Measurements from ENCODE around the gene PMPCA.
A peak's percentile ranks its signal among the peaks of the same experiment; 100 is the strongest.

Gene PMPCA

DNA sequence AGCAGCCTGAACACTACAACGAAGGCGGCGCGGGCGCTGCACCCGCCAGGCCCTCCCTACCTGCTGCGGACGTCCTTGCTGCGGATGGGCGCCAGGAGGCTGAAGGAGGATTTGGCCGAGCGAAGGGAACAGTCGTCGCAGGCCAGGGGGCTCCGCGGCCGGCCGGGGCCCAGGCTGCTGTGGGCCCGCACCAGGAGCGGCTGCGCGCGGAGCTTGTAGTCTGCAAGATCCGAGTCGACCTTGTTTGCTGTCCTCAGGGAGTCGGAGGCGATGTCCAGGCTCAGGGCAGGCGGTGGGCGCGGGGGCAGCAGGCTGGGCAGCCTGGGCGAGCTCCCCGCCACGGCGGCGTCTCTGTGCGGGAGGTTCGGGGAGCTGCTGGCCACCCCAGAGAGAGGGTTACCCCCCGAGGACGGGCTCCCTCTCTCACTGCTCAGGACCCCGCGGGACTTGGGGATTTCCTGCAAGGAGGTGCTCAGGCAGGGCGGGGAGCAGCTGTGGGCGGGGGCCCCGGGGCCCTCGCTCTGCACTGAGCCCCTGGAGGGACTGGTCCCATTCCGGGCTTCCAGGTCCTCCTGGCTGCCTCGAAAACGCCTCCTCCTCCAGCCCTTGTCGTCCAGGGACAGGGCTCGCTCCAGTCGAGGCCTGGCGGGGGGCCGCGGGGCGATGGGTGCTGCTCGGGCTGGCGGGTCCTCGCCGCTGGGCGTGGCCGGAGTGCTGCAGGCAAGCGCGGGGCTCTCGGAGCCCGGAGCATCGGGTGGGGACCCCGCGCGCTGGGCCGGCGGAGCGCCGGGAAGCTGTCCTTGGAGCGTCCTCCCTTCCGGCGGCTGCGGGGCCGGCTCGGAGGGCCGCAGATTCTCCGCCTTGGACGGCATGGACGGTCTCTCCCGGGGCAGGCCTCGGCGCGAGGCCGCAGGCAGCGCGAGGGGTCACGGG lies 28.4 kb downstream of the PMPCA start:
- peak; percentile 49 for DNase-seq

DNA sequence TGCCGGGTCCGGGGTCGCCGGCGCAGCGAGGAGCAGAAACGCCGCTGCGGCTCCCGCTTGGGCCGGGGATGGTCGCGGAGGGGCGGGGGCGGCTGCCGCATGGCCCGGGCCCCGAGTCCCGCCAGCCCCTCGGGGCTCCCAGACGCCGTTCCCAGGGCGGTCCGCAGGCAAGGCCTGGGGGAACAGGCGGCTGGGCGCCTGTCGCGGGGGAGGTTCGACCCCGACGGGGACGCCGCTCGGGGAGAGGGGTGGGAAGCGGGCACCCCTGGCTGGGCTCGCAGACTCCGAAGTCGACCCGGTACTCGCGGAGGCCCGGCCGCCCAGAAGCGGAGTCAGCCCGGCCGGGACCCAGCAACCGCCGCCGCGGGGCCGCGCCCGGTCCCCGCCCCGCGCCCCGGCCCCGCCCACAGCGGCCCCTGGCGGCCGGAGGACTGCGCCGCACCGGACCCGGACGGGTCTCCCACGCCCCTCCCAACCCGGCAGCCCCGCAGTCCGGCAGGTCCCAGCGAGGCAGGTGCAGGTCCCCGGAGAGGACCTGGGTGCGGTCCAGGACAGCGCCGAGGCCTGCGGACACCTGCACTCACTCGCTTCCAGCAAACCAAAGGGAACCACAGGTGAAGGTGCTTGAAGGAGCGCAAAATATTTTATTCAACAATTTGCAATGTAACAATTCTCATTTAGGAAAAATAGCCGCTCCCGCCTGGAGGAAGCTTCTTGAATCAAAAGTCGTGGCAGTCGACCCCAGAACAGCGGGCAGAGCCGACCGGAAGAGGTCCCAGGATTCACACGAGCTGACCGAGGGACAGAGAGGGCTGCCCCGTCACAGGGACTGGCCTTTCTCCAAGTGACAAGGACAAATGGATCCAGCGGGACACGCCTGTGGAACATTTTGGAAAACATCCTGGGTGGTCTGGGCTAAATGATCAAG lies 29.3 kb downstream of the PMPCA start, which contains the start of gene INPP5E:
INPP5E (minus strand) TSS at position 365 of the 928 bp plus-strand sequence. CDS start 426 bp downstream, outside the sequence.
- peak; percentile 82 for DNase-seq

DNA sequence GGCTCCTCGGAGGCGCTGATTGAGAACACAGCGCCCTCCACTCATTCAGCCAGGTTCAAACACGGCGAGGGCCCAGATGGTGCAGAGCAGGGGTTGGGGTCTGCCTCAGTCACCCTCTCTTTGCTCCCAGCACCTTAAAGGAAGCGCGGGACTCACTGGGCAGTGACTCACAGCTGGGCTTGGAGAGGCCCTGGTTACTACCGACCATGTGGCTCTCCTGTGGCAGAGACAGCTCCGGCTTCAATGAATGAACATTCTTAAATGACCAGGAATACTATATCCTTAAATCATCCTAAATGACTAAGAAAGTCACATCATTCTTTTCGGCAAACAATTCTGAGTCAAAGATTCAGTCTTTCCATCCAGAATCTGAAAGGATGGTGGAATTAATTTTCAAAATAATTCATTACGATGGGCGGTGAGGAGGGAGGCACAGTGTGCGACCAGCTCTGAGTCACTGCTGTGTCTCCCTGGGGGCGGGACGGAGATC lies 30.8 kb downstream of the PMPCA start:
- no peak for DNase-seq

DNA sequence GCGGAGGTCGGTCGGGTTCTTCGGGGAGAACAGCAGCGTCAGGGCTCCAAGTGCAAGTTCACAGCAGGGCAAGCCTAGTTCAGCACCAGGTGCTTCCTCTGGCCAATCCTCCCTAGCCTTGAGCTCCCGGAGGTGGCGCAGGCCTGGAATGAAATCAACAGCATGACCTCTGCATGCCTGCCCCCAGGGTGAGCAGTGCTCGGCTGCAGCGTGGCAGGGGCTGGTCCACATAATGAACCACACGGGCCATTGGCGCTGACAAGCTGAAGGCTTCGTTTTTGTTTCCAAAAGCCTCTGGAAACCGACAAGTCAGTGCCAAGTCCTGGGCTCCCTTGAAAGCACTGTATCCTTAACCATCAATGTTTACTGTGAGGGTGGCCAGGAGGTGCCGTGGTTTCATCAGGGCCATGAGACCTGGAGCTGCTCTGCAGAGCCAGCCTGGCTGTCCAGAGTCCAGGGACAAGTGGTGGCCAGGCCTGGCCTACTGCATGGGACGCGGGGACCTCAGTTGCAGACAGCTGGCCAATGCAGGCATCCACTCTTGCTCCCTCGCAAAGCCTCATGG lies 31.3 kb downstream of the PMPCA start:
- DNase-seq: no peak

DNA sequence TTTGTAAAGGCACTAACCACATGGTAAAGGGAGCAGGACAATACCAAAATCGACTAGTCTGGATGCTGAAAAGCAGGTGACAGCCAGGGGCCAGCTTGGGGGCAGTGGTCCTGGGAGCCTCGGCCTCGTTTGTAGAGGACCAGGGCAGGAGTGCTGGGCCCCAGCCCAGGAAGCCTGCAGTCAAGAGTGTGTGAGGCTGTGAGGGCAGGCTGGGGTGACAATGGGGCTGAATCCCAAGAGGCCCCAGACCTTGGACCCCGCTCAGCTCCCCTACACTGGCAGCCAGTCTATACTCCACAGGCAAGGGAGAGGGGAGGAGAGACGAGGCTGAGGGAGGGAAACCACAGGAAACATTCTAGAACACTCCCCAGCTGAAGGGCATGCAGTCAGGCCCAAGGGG lies 31.8 kb downstream of the PMPCA start:
- no peak for DNase-seq

DNA sequence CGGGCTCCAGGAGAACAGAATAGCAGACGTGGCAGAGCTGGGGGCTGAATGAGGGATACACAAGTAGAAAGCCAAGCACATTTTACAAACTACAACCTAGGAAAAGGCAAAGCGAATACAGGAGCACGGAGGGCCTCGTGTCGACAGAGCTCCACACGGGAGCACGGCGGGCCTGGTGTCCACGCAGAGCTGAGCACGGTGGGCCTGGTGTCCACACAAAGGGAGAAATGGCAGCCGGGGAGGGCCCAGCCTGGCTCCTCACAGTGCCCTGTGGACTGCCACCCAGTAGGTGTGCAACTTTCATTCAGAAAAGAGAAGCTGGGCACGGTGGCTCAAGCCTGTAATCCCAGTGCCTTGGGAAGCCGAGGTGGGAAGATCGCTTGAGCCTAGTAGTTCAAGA lies 32.6 kb downstream of the PMPCA start:
- DNase-seq: no peak

DNA sequence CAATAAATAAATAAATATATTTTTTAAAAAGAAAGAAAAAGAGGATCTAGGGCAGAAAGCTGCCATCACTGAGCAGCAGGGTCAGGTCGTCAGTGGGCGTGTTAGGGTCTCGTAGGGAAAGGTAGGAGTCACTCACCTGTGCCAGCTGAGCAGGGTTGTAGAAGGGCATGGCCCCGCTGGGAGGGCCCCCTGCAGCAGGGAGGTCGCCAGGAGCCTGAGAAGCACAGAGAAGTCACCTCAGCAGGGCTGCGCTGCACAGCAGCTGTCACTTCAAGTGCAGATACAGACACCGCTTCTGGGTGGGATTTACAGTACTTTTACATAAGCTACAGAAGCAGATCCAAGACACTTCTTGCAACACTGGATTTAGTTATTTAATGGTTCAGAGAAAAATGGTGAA lies 33.2 kb downstream of the PMPCA start:
- no peak for DNase-seq

DNA sequence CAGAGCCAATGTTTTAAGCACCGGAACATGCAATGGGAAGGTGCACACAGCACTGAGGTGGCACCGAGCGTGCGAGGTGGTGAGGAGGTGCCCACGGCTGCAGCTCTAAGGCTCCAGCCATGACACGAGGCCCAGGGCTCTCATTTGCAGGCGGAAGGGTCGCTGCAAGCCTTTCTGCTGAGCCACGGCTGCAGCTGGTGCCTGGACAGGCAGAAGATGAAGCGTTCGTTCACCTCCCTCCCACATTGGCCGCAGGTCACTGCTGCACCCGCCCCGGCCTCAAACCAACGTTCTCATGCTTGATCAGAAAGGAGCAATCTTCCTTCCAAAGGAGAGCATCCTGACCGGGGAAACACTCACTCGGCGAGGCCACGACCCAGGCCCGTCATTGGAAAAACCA lies 33.6 kb downstream of the PMPCA start:
- DNase-seq: no peak

DNA sequence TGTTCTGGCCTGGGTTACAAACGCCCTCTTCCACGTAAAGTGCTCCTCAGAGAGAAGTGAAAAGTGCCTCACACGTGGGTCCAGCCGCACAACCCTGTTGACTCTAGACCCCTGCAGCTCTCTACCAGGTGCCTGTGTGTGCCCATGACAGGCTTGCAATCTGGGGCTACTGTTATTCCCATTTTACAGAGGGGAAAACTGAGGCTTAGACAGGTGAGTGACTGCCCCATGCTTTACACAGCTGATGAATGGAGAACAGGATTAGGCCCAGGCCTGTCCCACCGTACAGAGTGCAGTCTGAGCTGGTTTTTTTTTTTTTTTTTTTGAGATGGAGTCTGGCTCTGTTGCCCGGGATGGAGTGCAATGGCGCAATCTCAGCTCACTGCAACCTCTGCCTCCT lies 35.3 kb downstream of the PMPCA start:
- DNase-seq: no peak

DNA sequence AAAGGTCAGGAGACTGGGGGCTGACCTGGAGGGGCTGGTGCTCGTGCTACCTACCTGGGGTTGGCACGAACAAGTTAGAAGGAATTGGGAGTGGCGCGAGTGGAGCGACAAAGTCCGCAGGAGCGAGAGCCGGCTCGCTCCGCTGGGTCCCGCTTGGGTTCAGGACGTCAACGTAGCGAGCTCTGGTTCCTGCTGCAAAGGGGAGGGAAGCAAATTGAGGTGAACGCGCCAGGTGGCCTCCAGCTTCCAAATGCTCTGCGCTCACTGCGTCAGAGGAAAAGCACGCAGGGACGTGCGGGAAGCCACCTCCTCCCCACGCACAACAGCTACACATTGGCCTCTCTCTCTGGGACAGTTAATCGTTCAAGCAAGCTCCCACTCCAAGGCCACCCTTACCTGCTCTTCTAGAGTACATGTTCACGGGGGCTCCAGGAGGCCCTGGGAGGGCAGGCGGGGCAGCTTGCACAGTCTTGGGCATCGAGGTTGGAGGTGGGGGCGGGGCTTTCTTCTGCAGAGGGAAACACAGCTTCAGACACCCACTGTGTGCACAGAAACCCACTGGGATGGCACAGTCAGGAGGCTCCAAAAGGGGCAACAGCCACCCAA lies 36.8 kb downstream of the PMPCA start:
- DNase-seq: no peak

DNA sequence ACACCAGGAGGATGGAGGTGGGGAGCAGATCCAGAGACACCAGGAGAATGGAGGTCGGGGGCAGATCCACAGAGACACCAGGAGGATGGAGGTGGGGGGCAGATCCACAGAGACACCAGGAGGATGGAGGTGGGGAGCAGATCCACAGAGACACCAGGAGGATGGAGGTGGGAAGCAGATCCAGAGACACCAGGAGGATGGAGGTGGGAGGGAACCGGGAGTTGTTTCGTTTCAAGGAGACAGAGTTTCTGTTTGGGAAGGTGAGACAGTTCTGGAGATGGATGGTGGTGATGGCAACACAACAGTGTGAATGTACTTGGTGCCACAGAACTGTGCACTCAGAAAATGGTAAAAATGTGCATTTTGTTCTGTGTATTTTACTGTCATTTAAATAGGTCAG lies 38.2 kb downstream of the PMPCA start:
- no peak for DNase-seq

DNA sequence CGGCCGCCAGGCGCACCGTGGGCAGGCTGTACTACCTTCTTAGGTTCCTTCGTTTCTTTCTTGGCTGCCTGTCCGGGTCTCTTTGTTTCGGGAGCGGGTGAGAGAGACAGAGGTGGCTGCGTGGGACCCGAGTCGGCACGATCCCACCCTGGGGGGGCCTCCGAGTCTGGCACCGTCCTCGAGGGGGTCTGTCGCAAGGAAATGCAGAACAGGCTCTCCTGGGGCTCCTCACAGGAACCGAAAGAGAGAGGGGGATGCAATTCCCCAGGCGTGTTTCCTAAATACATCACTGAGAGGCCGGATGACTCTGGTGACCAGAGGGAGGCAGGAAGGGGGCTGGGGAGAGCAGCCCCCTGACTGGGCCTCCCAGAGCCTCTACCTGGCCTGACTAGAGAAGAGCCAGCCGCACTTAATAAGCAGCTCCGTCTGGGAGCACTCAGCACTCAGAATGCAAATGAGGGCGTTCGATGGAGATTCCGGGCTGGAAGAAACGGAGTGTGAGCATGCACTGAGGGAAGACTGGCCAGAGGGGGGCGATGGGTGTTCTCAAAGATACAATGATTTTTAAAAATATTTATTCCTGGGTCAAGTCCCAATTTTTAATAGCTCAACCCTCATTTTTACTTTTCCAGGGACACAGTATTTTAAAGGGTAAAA lies 40.9 kb downstream of the PMPCA start:
- no peak for DNase-seq

DNA sequence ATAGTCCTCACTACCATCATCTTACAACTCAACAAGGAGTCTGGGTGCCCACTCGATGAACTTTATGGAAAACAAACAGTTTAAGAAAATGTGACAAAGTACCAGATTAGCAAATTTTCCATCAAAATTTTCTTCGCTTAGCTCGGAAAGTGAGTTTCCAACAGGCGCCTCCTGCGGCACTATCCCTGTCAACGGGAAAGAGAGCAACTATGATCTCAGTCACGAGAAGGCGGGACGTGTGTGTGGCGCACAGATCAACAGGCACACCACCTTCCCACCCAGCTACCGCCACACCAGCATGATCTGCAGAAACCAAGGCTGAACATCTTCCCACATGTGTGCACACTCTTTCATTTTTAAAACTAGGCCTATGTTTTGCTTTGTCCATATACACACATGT lies 42.9 kb downstream of the PMPCA start:
- no peak for DNase-seq

DNA sequence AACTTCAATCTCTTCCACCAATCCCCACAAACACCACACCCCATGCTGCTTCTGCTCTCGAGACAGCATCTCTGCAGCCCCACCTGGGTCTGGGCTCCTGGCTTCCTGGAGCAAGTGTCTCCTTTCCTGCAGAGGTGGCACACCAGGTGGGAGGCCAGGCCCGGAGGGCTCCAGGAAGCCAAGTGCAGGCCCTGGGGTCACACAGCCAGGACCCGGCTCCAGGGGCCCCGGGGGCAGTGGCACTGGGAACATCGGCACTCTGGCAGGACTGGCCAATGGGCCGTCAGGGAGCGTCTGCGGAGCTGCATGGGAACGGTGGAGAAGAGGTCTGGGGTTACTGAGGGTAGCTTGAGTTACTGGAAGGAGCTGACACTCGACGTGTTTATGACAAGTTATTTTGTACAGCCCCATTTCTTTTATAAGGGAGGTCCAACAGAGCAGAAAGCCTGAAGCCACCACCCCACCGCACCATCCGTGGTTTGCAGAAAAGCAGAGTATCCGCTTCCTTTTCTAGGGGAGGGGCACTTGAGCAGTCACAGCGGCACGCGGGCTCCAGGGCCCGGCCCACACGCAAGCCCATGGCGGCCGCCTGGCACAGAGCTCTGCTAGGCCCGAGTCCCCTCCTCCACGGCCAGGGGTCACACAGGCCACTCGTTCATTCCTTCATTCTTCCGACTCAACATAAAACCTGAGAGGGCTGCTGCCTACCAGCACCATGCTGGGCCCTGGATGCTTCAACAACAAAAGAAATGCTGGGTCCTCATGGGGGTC lies 43.8 kb downstream of the PMPCA start:
- DNase-seq: no peak

DNA sequence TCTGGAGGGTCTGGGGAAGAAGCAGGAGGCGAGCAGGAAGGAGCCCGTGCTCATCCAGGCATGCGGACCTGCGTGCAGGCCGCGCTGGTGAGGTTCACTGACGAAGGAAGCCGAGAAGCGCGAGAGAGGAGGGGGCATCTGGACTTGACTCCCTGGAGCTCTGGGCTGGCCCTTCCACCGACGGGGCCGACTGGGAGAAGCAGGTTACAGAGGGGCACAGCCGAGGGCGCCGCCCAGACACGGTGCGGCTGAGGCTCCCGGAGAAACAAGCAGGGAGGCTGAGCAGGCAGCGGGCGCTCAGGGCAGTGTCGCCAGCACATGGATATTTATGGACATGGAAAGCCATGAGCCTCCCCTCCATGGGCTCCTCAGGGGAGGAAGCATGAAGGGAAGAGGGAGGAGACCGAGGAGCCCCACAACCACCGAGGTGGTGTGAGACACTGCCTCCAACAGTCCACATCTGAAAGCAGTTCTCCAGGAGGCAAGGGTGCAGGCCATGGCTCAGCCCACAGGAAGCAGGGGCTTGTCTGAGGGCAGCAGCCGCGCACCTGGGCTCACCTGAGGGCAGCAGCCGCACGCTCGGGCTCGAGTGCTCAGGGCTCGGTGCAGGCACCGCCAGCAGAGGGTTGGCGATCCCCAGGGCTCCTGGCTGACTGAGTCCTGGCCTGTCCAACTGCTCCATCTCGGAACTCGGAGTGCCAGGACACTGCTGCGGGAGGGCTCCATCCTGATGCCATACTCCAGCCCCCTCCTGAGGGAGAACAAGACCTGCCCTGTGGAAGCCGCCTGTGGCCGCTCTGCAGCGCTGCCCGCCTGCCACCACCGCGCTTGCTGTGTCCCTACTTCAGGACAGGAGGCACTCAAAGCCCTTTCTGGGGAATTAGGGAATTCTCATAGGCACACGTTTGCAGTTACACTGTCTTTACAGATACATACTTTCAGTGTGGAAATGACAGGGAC lies 44.9 kb downstream of the PMPCA start:
- DNase-seq: no peak

DNA sequence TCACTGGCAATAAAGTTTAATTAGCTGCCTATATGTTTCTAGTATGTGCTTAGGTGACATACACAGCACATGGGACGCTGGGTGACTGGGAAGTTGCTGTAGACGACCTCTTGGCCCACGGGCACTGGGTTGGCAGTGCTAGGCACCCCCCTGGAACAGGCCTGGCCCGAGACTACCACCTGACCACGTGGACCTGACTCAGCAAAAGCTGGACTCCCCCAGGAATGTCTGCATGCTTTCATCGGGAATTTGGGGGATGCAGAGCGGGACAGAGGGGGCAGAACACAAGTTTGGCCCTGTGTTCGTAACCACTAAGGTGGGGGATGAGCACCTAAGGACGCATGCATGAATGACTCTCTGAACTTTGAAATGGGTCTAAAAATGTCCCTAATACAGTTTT lies 45.8 kb downstream of the PMPCA start:
- no peak for DNase-seq

DNA sequence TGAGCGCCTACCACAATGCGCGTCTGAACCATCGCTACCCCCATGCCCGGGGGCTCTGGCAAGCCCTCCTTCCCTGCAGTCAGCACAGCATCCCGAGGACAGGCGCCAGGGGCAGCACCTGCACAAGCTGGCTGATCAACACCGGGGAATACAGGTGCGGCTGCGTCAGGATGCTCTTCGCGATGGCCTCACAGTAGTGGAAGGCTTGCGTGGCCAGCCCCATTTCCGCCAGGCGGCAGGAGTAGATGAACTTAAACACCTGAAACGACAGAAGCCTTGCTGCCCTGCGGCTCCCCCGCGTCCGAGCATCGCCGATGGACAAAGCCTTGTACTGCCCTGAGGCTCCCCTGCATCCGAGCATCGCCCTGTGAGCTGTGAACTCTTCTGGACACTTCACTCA lies 46.9 kb downstream of the PMPCA start:
- DNase-seq: no peak

DNA sequence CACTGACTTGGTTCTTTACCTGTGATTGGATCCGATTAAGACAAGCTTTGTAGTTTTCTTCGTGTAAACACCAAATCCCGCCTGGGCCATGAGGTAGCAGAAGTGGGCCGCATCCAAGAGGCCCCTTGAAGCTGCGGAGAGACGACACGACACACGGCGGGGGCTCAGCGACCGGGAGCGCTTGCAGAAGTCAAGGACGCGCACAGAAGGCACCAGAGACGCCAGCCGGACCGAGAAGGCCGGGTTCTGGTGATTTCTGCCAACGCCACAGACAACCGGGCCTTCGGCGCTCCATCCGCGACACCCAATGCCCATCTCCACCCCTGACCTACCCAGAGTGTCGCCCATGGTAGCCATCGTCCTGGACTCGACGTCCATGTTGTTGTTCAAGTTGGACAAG lies 49.0 kb downstream of the PMPCA start:
- DNase-seq: no peak

DNA sequence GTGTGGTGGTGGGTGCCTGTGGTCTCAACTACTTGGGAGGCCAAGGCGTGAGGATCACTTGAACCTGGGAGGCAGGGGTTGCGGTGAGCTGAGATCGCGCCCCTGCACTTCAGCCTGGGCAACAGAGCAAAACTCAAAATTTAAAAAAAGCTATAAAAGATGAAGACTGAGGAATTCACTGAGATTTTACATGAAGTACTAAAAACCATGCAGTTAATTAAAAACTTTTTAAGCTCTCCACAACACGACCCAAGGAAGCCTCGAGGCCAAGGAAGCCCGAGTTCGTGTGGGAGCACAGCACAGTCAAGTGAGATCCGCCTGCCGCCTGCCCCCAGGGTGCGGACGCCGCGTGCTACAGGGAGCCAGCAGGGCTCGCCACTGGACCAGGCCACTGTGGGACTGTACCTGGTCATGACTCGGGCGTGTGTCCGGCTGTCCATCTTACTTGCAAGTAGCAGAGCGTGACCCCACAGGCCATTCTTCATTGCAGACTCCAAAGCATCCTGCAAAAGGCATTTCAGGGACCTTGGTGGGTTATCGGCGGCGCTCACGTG lies 50.4 kb downstream of the PMPCA start:
- no peak for DNase-seq

DNA sequence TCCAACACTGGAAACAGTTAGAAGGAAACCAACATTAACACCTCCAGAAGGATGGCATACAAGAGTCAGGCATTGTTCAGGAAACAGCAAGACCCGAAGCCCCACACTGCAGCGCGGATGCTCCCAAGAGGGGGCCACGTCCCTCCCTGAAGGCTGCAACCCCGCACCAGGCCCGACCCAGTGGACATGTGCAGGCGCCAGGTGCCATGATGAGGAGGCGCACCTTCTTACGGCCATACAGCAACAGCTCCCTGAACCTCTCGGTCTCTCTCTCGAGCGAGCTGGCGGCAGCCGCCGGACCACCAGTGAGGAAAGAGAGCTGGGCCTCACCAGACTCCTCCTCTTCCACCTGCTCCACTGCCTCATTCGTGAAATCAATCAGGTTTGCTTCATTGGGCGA lies 52.2 kb downstream of the PMPCA start:
- no peak for DNase-seq

All from effector CD4-positive, alpha-beta T cell (primary cell).